Measurements from ENCODE around the gene EIF2S3.

GRCh38 chrX:24023544-24023943 is 31.2 kb upstream of the EIF2S3 start:
- TF ChIP-seq, protein P1, sequence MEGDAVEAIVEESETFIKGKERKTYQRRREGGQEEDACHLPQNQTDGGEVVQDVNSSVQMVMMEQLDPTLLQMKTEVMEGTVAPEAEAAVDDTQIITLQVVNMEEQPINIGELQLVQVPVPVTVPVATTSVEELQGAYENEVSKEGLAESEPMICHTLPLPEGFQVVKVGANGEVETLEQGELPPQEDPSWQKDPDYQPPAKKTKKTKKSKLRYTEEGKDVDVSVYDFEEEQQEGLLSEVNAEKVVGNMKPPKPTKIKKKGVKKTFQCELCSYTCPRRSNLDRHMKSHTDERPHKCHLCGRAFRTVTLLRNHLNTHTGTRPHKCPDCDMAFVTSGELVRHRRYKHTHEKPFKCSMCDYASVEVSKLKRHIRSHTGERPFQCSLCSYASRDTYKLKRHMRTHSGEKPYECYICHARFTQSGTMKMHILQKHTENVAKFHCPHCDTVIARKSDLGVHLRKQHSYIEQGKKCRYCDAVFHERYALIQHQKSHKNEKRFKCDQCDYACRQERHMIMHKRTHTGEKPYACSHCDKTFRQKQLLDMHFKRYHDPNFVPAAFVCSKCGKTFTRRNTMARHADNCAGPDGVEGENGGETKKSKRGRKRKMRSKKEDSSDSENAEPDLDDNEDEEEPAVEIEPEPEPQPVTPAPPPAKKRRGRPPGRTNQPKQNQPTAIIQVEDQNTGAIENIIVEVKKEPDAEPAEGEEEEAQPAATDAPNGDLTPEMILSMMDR (IDR thresholded peaks at IDR 0.05) = no peak
- no peak for TF ChIP-seq POLR2A (IDR thresholded peaks at IDR 0.05)

All from Peyer's patch (tissue), 4 donors.